Erythroblast (primary cell): ENCODE measurements around the gene ACSL3.

Experiments
- DNase-seq, 2 experiments: peaks; one replicate each; lab custom pipeline; 2025; lab: John Stamatoyannopoulos, UW
- GATA1 ChIP-seq: IDR thresholded peaks from 2 replicates; pipeline ENCODE4 v1.6.1; 2011; ENCODE audit warnings: low read depth, mild to moderate bottlenecking, control low read depth, low read length, moderate library complexity
- POLR2A ChIP-seq: IDR thresholded peaks from 2 replicates; pipeline ENCODE4 v1.6.1; 2011; ENCODE audit warnings: mild to moderate bottlenecking, low read length

ACSL3 gene

DNA sequence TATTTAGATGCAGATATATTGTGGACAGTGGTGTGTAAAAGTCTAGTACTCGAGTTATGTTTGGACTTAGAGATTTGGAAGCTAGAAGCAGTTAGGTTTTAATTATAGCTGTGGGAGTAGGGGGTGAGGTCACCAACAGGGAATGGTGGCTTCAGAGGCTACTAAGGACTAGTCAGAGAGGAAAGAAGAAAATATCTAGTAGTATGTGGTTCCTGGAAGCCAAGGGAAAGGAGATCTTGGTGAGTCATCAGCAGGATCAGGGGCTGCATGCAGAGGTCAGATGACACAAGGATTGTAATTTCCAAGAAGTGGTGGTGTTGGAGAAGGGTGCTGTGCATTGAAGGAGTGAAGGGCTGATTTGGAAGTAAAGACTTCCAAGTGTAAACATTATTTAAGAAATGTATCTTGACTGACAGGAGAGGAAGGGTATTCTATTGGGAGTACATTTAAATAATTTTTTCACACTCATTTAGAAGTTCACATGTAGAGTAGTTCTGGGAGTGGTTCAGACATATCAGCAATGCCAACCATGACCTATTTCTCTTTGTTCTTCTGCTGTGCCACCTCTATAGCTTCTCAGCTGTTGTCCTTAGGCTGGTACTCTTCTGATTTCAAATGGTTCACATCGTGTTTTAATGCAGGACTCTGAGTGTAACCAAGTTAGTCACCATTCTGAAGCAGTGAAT is 59.1 kb downstream of the ACSL3 start:
- no peak for TF ChIP-seq GATA1
- no peak for TF ChIP-seq POLR2A
- peak in 1 of 2 experiments; percentile 39 for DNase-seq

DNA sequence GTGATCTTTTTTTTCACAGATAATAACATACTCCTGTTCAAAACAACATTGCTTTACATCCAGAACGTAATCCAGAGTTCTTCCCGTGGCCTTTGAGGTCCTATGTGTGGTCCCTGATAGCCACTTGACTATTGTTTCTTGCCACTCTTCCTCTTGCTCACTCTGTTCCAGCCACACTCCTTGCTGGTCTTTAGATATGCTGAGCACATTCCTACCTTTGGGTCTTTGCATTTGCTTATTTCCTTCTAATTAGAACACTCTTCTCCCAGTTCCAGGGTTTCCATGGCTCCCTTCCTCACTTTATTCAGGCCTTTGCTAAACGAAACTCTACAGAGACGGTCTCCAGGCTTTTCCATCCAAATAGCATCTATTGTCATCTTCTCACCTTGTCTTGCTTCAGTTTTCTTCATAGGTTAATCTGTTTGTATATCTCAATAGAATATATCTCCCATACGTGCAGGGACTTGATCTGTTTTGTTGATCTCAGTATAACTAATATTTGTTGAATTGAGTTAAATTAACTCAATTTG is 59.9 kb downstream of the ACSL3 start:
- DNase-seq: no peak
- TF ChIP-seq GATA1 (no peak), POLR2A (no peak)

DNA sequence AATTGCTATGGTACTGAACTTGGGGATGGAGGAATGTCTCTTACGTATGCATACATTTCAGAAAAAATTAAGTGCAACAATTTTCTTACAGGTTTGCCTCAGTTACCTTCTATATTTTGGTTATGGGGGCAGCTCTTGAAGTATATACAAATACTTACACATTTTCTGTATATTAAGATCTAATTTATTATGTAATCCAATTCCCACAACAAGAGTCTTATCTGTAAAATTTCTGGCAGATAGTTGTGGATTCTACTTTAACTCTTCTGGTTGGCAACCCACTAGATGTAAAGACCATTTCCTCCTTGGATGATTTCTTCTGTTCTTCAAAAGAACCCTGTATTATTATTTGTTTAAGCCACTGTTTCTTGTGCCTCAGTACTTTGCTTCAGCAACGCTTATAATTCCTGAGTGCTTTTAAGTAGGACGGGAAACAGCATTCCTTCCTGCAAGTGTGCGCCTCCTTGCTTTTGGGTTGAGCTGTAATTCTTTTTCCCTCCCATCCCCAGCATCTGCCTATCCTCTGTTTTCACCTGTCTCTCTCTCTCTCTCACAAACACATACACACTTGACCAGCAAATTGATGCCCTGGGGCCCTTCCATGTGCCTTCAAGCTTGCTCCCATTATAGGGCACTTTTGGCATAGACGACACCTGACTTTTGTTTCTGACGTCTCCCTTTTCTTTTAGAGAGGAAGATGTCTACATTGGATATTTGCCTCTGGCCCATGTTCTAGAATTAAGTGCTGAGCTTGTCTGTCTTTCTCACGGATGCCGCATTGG is 61.4 kb downstream of the ACSL3 start:
- TF ChIP-seq GATA1 (no peak), POLR2A (no peak)
- no peak for DNase-seq

DNA sequence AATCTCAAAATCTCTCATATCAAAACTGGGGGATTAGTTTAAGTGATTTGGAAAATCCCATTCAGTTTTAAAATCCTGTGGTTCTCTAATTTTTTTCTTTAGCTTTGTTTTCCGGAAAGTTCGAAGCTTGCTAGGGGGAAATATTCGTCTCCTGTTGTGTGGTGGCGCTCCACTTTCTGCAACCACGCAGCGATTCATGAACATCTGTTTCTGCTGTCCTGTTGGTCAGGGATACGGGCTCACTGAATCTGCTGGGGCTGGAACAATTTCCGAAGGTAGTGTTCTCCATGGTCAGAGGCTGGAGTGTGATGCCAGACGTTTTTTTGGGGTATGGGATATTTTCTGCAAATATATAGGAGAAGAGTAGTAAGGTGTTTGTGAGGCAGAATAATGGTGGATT is 66.1 kb downstream of the ACSL3 start:
- TF ChIP-seq POLR2A (no peak), GATA1 (no peak)
- DNase-seq: no peak

DNA sequence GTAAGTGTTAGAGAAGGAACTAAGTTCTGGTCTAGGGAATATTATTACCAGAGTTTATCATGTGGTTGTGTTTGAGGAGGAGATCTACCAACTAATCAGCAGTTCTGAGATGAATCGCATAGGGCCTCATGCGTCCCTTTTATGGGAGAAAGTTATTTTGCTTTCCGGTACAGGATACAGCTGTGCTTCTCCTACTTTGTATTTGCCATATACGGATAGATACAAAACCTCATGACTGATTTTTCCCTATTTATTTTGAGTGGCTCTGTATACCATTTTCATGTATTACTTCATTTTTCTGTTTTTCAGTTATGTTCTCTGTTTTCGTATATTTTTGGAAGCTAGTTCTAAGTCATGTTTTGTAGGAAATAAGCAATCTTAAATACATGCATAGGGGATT is 66.8 kb downstream of the ACSL3 start:
- DNase-seq: no peak
- TF ChIP-seq GATA1 (no peak), POLR2A (no peak)

DNA sequence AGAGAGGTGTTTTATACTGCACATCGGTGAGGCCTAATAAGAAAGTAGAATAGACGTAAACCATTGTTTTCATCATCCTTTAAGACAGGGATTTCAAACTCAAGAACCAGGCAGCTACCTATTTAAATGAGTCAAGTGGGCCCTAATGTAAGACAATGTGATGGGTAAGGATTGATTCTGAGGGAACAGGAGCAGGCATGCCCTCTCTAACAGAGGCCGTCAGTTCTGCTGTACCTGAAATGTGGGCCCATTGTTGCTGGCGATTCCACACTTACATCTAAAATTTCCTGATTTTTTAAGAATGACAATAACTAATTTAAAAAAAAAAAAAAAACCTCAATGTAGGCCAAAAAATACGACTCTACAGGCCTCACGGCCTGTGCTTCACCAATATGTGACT is 67.5 kb downstream of the ACSL3 start:
- no peak for DNase-seq
- no peak for TF ChIP-seq POLR2A
- TF ChIP-seq GATA1: no peak

DNA sequence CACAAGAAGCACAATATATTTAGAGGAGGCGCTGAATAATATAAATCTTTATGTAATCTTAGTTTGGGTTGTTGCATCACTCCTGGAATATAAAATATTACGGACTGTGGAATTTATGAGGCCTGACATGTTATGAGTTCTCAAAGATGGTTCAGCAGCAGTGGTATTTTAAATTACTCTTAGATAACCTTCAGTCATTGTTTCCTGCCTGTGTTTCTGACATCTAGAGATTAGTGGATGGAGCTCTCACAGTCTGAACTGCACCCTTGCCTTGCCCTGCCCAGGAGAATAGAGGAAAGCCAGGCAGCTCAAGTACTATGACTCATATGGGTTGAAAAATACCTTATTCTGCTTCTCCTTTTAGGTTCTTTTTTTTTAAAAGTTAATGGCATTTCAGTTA is 70.0 kb downstream of the ACSL3 start:
- no peak for DNase-seq
- TF ChIP-seq POLR2A (no peak), GATA1 (no peak)

DNA sequence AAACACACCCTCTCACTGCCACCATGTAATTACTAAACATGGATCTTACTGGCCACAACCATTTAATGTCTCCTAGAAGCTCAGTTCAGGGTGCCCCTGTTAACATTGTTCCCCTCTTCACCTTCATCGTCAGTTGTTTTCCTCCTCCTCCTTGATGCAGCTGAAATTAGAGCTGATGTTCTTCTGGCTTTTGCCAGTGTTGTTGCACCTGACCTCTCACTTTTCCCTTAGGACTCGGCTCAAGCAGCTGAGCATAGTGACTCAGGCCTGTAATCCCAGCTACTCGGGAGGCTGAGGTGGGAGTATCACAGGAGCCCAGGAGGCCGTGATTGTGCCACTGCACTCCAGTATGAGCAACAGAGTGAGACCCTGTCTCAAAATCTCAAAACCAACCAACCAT is 70.8 kb downstream of the ACSL3 start:
- no peak for TF ChIP-seq POLR2A
- TF ChIP-seq GATA1: no peak
- DNase-seq: no peak

DNA sequence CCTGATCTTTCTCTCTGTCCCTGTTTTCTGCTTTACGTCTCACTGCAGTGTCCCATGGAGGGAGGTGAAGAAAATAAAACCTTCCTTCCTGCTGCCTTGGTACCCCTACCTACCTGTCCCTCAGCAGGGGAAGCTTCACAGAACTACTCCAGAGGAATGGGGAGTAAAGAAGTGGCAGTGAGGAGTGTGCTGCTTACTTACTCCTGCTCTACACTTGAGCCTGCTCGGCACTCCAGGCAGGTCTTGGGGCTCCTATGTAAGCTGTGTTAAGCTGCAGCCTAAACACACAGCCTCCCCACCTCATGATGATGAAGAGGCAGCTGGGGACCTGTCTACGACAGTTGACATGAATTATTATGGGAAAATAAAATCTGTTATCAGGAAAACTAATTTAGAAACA is 72.6 kb downstream of the ACSL3 start:
- TF ChIP-seq POLR2A (no peak), GATA1 (no peak)
- no peak for DNase-seq

DNA sequence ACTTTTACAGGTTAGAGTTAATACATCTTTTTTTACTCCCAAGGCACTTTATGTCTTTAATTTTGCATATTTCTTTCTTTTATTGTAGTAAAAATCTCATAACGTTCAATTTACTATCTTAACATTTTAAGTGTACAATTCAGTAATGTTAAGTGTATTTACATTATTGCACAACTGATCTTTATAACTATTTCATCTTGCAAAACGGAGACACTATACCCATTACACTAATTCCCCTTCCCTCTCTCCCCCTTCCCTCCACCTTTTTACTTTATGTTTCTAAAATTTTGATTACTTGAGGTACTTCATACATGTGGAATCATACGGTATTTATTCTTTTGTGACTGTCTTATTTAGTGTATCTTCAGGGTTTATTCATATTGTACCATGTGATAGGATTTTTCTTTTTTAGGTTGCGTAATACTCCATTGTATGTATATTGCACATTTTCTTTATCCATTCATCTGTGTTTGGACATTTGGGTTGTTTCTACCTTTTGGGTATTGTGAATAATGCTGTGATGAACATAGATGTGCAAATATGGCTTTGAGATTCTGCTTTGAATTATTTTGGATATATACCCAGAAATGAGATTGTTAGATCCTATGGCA is 75.0 kb downstream of the ACSL3 start:
- no peak for DNase-seq
- TF ChIP-seq POLR2A (no peak), GATA1 (no peak)

DNA sequence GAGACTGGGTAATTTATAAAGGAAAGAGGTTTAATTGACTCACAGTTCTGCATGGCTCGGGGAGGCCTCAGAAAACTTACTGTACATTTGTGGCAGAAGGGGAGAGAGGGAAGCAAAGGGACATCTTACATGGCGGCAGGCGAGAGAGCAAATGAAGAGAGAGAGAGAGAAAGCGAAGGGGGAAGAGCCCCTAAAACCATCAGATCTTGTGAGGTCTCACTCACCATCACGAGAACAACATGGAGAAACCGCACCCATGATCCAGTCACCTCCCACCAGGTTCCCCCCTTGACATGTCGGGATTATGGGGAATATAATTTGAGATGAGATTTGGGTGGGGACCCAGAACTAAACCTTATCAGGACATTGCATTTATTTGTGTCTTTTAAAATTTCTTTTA is 75.9 kb downstream of the ACSL3 start:
- TF ChIP-seq POLR2A (no peak), GATA1 (no peak)
- DNase-seq: no peak

DNA sequence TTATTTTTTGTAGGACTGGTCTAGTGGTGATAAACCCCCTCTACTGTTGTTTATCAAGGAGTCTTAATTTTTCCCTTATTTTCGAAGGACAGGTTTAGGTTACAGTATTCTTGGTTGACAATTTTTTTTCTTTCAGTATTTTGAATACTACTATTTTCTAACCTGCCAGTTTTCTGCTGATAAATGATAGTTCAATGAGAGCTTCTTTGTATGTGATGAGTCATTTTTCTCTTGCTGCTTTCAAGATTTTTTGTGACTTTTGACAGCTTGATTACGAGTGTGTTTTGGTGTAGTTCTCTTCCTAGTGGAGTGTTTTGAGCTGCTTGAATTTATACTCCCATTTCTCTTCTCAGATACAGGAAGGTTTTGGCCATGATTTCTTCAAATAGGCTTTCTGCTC is 77.5 kb downstream of the ACSL3 start:
- DNase-seq: peak; percentile 6 to 20
- TF ChIP-seq POLR2A (no peak), GATA1 (no peak)

DNA sequence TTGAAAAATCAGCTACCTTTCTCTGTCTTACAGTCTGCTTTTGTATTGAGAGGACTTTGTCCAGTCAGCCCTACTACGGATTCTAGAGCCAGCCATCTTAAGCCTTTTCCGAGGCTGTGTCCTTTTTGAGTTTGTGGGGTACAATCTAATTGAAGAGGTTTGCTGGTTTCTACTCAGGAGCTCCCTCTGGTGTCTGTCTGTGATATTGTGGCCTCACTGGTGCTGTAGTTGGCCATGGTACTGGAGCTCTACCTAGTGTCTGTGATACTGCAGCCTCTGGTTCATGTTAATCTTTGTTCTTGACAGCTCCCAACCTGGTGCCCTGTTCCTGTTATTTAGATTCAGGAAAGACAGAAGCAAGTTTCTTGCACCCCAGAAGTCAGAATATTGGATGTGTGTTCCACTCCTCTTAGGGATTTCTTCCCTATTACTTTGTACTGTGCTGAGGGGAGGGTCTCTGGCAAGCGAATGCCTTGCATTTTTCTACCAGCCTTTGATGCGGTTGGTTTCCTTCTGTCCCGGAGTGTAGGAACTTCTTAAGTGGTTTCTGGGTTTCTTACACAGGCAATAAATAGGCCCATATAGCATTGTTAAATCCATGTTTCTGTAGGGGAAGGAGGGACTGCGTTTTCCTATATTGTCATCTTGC is 78.5 kb downstream of the ACSL3 start:
- no peak for TF ChIP-seq GATA1
- peak; percentile 71 to 82 for DNase-seq
